Measurements from ENCODE around the gene MINAR2.

DNA sequence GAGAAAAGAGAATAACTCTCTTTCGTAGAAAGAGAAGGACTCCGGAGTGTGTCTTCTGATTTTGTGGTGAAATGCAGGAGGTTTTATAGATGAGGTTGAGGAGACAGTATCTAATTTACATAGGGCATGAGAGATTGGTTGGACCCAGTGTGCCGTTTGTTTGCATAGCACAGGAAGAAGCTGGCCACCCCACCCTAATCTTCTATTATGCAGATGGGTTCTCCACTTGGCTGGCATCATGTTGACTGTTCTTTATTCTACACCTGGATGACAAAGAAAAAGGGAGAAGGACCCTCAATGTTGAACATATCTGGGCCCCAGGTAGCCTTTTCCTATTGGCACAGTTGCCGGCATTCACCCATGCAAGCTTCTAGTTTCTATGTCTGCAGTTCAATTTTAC lies 23.2 kb upstream of the MINAR2 start:
- TF ChIP-seq, protein P1, sequence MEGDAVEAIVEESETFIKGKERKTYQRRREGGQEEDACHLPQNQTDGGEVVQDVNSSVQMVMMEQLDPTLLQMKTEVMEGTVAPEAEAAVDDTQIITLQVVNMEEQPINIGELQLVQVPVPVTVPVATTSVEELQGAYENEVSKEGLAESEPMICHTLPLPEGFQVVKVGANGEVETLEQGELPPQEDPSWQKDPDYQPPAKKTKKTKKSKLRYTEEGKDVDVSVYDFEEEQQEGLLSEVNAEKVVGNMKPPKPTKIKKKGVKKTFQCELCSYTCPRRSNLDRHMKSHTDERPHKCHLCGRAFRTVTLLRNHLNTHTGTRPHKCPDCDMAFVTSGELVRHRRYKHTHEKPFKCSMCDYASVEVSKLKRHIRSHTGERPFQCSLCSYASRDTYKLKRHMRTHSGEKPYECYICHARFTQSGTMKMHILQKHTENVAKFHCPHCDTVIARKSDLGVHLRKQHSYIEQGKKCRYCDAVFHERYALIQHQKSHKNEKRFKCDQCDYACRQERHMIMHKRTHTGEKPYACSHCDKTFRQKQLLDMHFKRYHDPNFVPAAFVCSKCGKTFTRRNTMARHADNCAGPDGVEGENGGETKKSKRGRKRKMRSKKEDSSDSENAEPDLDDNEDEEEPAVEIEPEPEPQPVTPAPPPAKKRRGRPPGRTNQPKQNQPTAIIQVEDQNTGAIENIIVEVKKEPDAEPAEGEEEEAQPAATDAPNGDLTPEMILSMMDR (IDR thresholded peaks at IDR 0.05), result no peak
- TF ChIP-seq POLR2A (IDR thresholded peaks at IDR 0.05), result no peak
